ENCODE results near the gene OR51G1.

- no peak for TF ChIP-seq CTCF (conservative IDR thresholded peaks at IDR 0.05; ENCODE audit: low read length)
- no peak for TF ChIP-seq EZH2phosphoT487 (IDR thresholded peaks at IDR 0.05; ENCODE audit: borderline replicate concordance)
Measured at GRCh38 chr11:4932751-4933150, 8.6 kb upstream of the OR51G1 start.

Measured in Loucy (cell line).